ENCODE measurements around the gene CMPK2. TPM values are rescaled to one million over a fixed set of nuclear protein-coding genes. Genes with fewer than 3 reads are reported as not detected.

CMPK2 gene
- total and polyA plus RNA-seq, 9 of the 15 experiments (the other 6 are each of a cell fraction or from before 2014, with no cell fraction given), result 2.6 to 10.5 (median 5.0) TPM

DNA sequence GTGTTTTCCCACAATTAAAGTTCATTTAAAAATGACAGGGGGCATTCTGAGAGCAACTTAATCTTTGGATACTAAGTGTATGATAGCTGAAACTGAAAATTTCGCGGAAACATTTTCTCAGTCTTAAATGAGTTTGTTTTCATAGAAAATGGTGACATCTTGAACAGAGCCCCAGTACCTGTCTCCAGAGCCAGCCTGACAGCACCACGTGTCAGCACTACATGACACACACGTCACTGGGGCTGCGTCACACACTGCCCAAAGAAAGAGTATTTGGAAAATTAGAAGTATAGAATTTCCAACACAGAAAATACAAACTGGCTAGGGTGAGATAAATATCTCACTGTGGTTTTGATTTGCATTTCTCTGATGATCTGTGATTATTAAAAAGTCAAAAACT is 50.8 kb downstream of the CMPK2 start:
- ATAC-seq (no peak), DNase-seq (ENCODE audit: extremely low read depth in 1 of 4, low spot score in 3 of 4) (no peak), FAIRE-seq (no peak)
- TF ChIP-seq, protein P1, sequence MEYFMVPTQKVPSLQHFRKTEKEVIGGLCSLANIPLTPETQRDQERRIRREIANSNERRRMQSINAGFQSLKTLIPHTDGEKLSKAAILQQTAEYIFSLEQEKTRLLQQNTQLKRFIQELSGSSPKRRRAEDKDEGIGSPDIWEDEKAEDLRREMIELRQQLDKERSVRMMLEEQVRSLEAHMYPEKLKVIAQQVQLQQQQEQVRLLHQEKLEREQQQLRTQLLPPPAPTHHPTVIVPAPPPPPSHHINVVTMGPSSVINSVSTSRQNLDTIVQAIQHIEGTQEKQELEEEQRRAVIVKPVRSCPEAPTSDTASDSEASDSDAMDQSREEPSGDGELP (CRISPR knock-in tag; IDR thresholded peaks at IDR 0.05; ENCODE audit: borderline replicate concordance), result no peak
- TF ChIP-seq SREBF1 (IDR thresholded peaks at IDR 0.05; ENCODE audit: borderline replicate concordance, low read depth, low read length), result no peak
- TF ChIP-seq, protein P2, sequence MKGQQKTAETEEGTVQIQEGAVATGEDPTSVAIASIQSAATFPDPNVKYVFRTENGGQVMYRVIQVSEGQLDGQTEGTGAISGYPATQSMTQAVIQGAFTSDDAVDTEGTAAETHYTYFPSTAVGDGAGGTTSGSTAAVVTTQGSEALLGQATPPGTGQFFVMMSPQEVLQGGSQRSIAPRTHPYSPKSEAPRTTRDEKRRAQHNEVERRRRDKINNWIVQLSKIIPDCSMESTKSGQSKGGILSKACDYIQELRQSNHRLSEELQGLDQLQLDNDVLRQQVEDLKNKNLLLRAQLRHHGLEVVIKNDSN (CRISPR knock-in tag; IDR thresholded peaks at IDR 0.05), result no peak
- TF ChIP-seq, protein P3, sequence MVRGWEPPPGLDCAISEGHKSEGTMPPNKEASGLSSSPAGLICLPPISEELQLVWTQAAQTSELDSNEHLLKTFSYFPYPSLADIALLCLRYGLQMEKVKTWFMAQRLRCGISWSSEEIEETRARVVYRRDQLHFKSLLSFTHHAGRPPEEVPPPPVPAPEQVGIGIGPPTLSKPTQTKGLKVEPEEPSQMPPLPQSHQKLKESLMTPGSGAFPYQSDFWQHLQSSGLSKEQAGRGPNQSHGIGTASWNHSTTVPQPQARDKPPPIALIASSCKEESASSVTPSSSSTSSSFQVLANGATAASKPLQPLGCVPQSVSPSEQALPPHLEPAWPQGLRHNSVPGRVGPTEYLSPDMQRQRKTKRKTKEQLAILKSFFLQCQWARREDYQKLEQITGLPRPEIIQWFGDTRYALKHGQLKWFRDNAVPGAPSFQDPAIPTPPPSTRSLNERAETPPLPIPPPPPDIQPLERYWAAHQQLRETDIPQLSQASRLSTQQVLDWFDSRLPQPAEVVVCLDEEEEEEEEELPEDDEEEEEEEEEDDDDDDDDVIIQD (CRISPR knock-in tag; IDR thresholded peaks at IDR 0.05), result no peak
- intact Hi-C loops (cut with micrococcal nuclease) (no loop called here), in situ Hi-C loops (cut with MboI) (no loop called here)
- BruUV-seq (replicated peaks), result no TSS peak
- Histone ChIP-seq H3K9me1 (ENCODE audit: control insufficient read depth, insufficient read depth, low read length) (no peaks in the 10 kb centered on the region), H3K4me2 (ENCODE audit: insufficient read depth, low read length) (no peak overlapping the region), H3K79me2 (ENCODE audit: control insufficient read depth, insufficient read depth, low read length) (no peaks in the 10 kb centered on the region), H3K4me3 (no peak overlapping the region), H3K9ac (ENCODE audit: insufficient read depth in 1 of 2, low read depth in 2 of 2, low read length in 2 of 2) (no peak overlapping the region), H3K4me1 (replicated peaks in 1 of 2; ENCODE audit: control insufficient read depth in 2 of 2, insufficient read depth in 2 of 2, low read length in 2 of 2) (no peaks in the 10 kb centered on the region), H4K20me1 (replicated peaks; ENCODE audit: control insufficient read depth, insufficient read depth, low read length) (no peaks in the 10 kb centered on the region), H3K9me3 (replicated peaks; ENCODE audit: control insufficient read depth, insufficient read depth, low read depth, low read length) (no peaks in the 10 kb centered on the region; the same call in 1 of the 2 replicates), H3K27me3 (ENCODE audit: control insufficient read depth in 2 of 2, insufficient read depth in 2 of 2, low read length in 2 of 2) (peaks cover 25 to 51% of the 10 kb centered on the region in 2 experiments; a peak in 4 of 5 replicates), H2AFZ (ENCODE audit: low read depth, low read length) (no peak overlapping the region), H3K27ac (ENCODE audit: extremely low read depth, low read depth, low read length) (no peak overlapping the region), H3K36me3 (ENCODE audit: control insufficient read depth, insufficient read depth, low read length) (no peaks in the 10 kb centered on the region)
- ChIA-PET CTCF (ENCODE audit: low intra/inter-chr PET ratio) (no interaction called here), POLR2A (no interaction called here)
- 7% methylated on average over 5 of the region's 5 CpGs for WGBS (ENCODE audit: insufficient coverage, low coverage, missing lambda C conversion rate)

Measured in K562 (cell line).